ENCODE measurements around the gene NR0B1. TPM values are rescaled to one million over a fixed set of nuclear protein-coding genes. Genes with fewer than 3 reads are reported as not detected.

NR0B1 gene
- total and polyA plus RNA-seq, 2 experiments from 2014 or later, result not detected

- H3K36me3 ChIP-seq (ENCODE audit: low read depth), result no peaks in the 10 kb centered on the region
- no peaks in the 10 kb centered on the region for H4K20me1 ChIP-seq (ENCODE audit: insufficient read depth)
- 89 to 96% methylated on average over 5 of the region's 5 CpGs for WGBS, 2 experiments (ENCODE audit: low coverage in 1 of 2, low lambda C conversion rate in 2 of 2, missing lambda C conversion rate in 2 of 2)
- no peaks in the 10 kb centered on the region for H3F3A ChIP-seq (ENCODE audit: insufficient read depth)
- DNase-seq, result no peak
- H3K27me3 ChIP-seq (replicated peaks; ENCODE audit: insufficient read depth), result no peaks in the 10 kb centered on the region
- no peak overlapping the region for H3K27ac ChIP-seq
- H2AFZ ChIP-seq, result no peak overlapping the region
- no peaks in the 10 kb centered on the region for H3K4me1 ChIP-seq (ENCODE audit: insufficient read depth)
- H3K79me2 ChIP-seq (ENCODE audit: insufficient read depth), result no peaks in the 10 kb centered on the region
- no peaks in the 10 kb centered on the region for H3K9me3 ChIP-seq (ENCODE audit: low read depth)
- H3K4me3 ChIP-seq, result no peak overlapping the region
- in situ Hi-C loops (cut with MboI), result no loop called here
- H3K4me2 ChIP-seq (ENCODE audit: unreplicated experiment), result no peak overlapping the region
- H3K9me2 ChIP-seq (ENCODE audit: insufficient read depth), result no peaks in the 10 kb centered on the region
- TF ChIP-seq EZH2phosphoT487 (IDR thresholded peaks at IDR 0.05; ENCODE audit: insufficient read depth, low read depth) (no peak), EZH2 (IDR thresholded peaks at IDR 0.05; ENCODE audit: insufficient read depth, poor library complexity, severe bottlenecking) (no peak)
- no peak overlapping the region for H3K9ac ChIP-seq
Measured at GRCh38 chrX:30310429-30311206, 1.4 kb upstream of the NR0B1 start.

GRCh38 chrX:30308263-30309138 lies 689 bp downstream of the NR0B1 start:
- TF ChIP-seq EZH2 (IDR thresholded peaks at IDR 0.05; ENCODE audit: insufficient read depth, poor library complexity, severe bottlenecking) (no peak), EZH2phosphoT487 (IDR thresholded peaks at IDR 0.05; ENCODE audit: insufficient read depth, low read depth) (no peak)
- H3K4me3 ChIP-seq, result peak overlapping the region; percentile 54
- H3F3A ChIP-seq (ENCODE audit: insufficient read depth), result no peaks in the 10 kb centered on the region
- no peaks in the 10 kb centered on the region for H3K79me2 ChIP-seq (ENCODE audit: insufficient read depth)
- H4K20me1 ChIP-seq (ENCODE audit: insufficient read depth), result no peaks in the 10 kb centered on the region
- no peaks in the 10 kb centered on the region for H3K4me1 ChIP-seq (ENCODE audit: insufficient read depth)
- H3K36me3 ChIP-seq (ENCODE audit: low read depth), result no peaks in the 10 kb centered on the region
- 3 to 4% methylated on average over 24 to 34 of the region's 71 CpGs for WGBS, 2 experiments (ENCODE audit: low coverage in 1 of 2, low lambda C conversion rate in 2 of 2, missing lambda C conversion rate in 2 of 2)
- no peaks in the 10 kb centered on the region for H3K9me2 ChIP-seq (ENCODE audit: insufficient read depth)
- no peak overlapping the region for H3K27ac ChIP-seq
- no peak overlapping the region for H3K9ac ChIP-seq
- peak overlapping the region; percentile 61 for H3K4me2 ChIP-seq (ENCODE audit: unreplicated experiment)
- peak; percentile 45 for DNase-seq
- peak overlapping the region; percentile 65 for H2AFZ ChIP-seq
- in situ Hi-C loops (cut with MboI), result no loop called here
- no peaks in the 10 kb centered on the region for H3K9me3 ChIP-seq (ENCODE audit: low read depth)
- no peaks in the 10 kb centered on the region for H3K27me3 ChIP-seq (replicated peaks; ENCODE audit: insufficient read depth)

- Histone ChIP-seq H2AFZ (no peak overlapping the region), H3K27ac (no peak overlapping the region), H3K36me3 (ENCODE audit: low read depth) (no peaks in the 10 kb centered on the region), H3K4me1 (ENCODE audit: insufficient read depth) (no peaks in the 10 kb centered on the region), H3K4me3 (no peak overlapping the region), H3K27me3 (replicated peaks; ENCODE audit: insufficient read depth) (no peaks in the 10 kb centered on the region), H3K9me2 (ENCODE audit: insufficient read depth) (no peaks in the 10 kb centered on the region), H4K20me1 (ENCODE audit: insufficient read depth) (no peaks in the 10 kb centered on the region), H3F3A (ENCODE audit: insufficient read depth) (no peaks in the 10 kb centered on the region), H3K9ac (no peak overlapping the region), H3K79me2 (ENCODE audit: insufficient read depth) (no peaks in the 10 kb centered on the region), H3K9me3 (ENCODE audit: low read depth) (no peaks in the 10 kb centered on the region), H3K4me2 (ENCODE audit: unreplicated experiment) (no peak overlapping the region)
- TF ChIP-seq EZH2phosphoT487 (IDR thresholded peaks at IDR 0.05; ENCODE audit: insufficient read depth, low read depth), result no peak
- no peak for TF ChIP-seq EZH2 (IDR thresholded peaks at IDR 0.05; ENCODE audit: insufficient read depth, poor library complexity, severe bottlenecking)
- DNase-seq, result no peak
- in situ Hi-C loops (cut with MboI), result no loop called here
- 100% methylated on average over 1 of the region's 1 CpG for WGBS, 2 experiments (ENCODE audit: low coverage in 1 of 2, low lambda C conversion rate in 2 of 2, missing lambda C conversion rate in 2 of 2)
Measured at GRCh38 chrX:30307466-30307865, 1.7 kb downstream of the NR0B1 start.

GRCh38 chrX:30304866-30305265 lies 4.3 kb downstream of the NR0B1 start:
- no peaks in the 10 kb centered on the region for H3K4me1 ChIP-seq (ENCODE audit: insufficient read depth)
- H3K36me3 ChIP-seq (ENCODE audit: low read depth), result no peaks in the 10 kb centered on the region
- no peak overlapping the region for H3K27ac ChIP-seq
- no peaks in the 10 kb centered on the region for H3K9me2 ChIP-seq (ENCODE audit: insufficient read depth)
- no peak overlapping the region for H3K4me3 ChIP-seq
- H3K79me2 ChIP-seq (ENCODE audit: insufficient read depth), result no peaks in the 10 kb centered on the region
- no peaks in the 10 kb centered on the region for H3K9me3 ChIP-seq (ENCODE audit: low read depth)
- H3K4me2 ChIP-seq (ENCODE audit: unreplicated experiment), result no peak overlapping the region
- WGBS, 2 experiments (ENCODE audit: low coverage in 1 of 2, low lambda C conversion rate in 2 of 2, missing lambda C conversion rate in 2 of 2), result 46 to 49% methylated on average over 6 of the region's 6 CpGs
- H4K20me1 ChIP-seq (ENCODE audit: insufficient read depth), result no peaks in the 10 kb centered on the region
- TF ChIP-seq EZH2 (IDR thresholded peaks at IDR 0.05; ENCODE audit: insufficient read depth, poor library complexity, severe bottlenecking), result no peak
- TF ChIP-seq EZH2phosphoT487 (IDR thresholded peaks at IDR 0.05; ENCODE audit: insufficient read depth, low read depth), result no peak
- no peak overlapping the region for H3K9ac ChIP-seq
- in situ Hi-C loops (cut with MboI), result no loop called here
- H3F3A ChIP-seq (ENCODE audit: insufficient read depth), result no peaks in the 10 kb centered on the region
- no peak overlapping the region for H2AFZ ChIP-seq
- no peak for DNase-seq
- H3K27me3 ChIP-seq (replicated peaks; ENCODE audit: insufficient read depth), result no peaks in the 10 kb centered on the region
